Medulla oblongata (tissue), 1 donor: ENCODE measurements around the gene HOGA1.
"Not testable (repeated sequence)": the region's sequence is repeated elsewhere in the genome, so short reads cannot be mapped to it uniquely, and the experiment has no call there.

Experiments used
- DNase-seq: peaks from one replicate; pipeline ENCODE4 v3.0.0-alpha.2; 2015; ENCODE audit errors: extremely low spot score

Gene HOGA1

GRCh38 chr10:97554336-97554735 lies 29.9 kb upstream of the HOGA1 start:
- DNase-seq, result not testable (repeated sequence)

- DNase-seq, result not testable (repeated sequence)
Observed at GRCh38 chr10:97555541-97555940, 28.6 kb upstream of the HOGA1 start.

GRCh38 chr10:97560731-97561381 lies 23.3 kb upstream of the HOGA1 start:
- not testable (repeated sequence) for DNase-seq

- DNase-seq, result not testable (repeated sequence)
Observed at GRCh38 chr10:97561386-97562077, 22.7 kb upstream of the HOGA1 start.

- DNase-seq, result not testable (repeated sequence)
Observed at GRCh38 chr10:97562329-97562728, 21.9 kb upstream of the HOGA1 start.

- DNase-seq, result no peak
Observed at GRCh38 chr10:97563337-97563736, 20.9 kb upstream of the HOGA1 start.

- DNase-seq, result no peak
Observed at GRCh38 chr10:97564776-97565175, 19.4 kb upstream of the HOGA1 start.

GRCh38 chr10:97566336-97566996 lies 17.7 kb upstream of the HOGA1 start:
- DNase-seq, result no peak

- DNase-seq, result no peak
Observed at GRCh38 chr10:97567891-97568290, 16.3 kb upstream of the HOGA1 start.

GRCh38 chr10:97570146-97570788 lies 13.9 kb upstream of the HOGA1 start:
- no peak for DNase-seq

GRCh38 chr10:97570789-97571471 lies 13.3 kb upstream of the HOGA1 start:
- DNase-seq, result peak; percentile 45

- DNase-seq, result no peak
Observed at GRCh38 chr10:97571622-97572021, 12.6 kb upstream of the HOGA1 start.

GRCh38 chr10:97572214-97572989 lies 11.8 kb upstream of the HOGA1 start, which contains the start of gene ANKRD2:
Gene ANKRD2 (plus strand): TSS chr10:97572779. CDS start chr10:97572789, 10 bp downstream.
- DNase-seq, result peak; percentile 90

- DNase-seq, result no peak
Observed at GRCh38 chr10:97573021-97573420, 11.2 kb upstream of the HOGA1 start.

- no peak for DNase-seq
Observed at GRCh38 chr10:97573672-97574071, 10.5 kb upstream of the HOGA1 start.

GRCh38 chr10:97574374-97575126 lies 9.6 kb upstream of the HOGA1 start:
- DNase-seq, result no peak

- no peak for DNase-seq
Observed at GRCh38 chr10:97575127-97575668, 9.0 kb upstream of the HOGA1 start.

- not testable (repeated sequence) for DNase-seq
Observed at GRCh38 chr10:97576487-97576886, 7.7 kb upstream of the HOGA1 start.

GRCh38 chr10:97577701-97578100 lies 6.5 kb upstream of the HOGA1 start:
- DNase-seq, result no peak
